SKM-1 treated with dmso at 0.1 percent for 144 hours (cell line): ENCODE measurements around the gene ABHD2.
"Not testable (repeated sequence)": the region's sequence is repeated elsewhere in the genome, so short reads cannot be mapped to it uniquely, and the experiment has no call there.

Experiments
- DNase-seq: peaks from one replicate; lab custom pipeline; 2025; ENCODE audit not compliant: unreplicated experiment; lab: John Stamatoyannopoulos, UW

Gene ABHD2

DNA sequence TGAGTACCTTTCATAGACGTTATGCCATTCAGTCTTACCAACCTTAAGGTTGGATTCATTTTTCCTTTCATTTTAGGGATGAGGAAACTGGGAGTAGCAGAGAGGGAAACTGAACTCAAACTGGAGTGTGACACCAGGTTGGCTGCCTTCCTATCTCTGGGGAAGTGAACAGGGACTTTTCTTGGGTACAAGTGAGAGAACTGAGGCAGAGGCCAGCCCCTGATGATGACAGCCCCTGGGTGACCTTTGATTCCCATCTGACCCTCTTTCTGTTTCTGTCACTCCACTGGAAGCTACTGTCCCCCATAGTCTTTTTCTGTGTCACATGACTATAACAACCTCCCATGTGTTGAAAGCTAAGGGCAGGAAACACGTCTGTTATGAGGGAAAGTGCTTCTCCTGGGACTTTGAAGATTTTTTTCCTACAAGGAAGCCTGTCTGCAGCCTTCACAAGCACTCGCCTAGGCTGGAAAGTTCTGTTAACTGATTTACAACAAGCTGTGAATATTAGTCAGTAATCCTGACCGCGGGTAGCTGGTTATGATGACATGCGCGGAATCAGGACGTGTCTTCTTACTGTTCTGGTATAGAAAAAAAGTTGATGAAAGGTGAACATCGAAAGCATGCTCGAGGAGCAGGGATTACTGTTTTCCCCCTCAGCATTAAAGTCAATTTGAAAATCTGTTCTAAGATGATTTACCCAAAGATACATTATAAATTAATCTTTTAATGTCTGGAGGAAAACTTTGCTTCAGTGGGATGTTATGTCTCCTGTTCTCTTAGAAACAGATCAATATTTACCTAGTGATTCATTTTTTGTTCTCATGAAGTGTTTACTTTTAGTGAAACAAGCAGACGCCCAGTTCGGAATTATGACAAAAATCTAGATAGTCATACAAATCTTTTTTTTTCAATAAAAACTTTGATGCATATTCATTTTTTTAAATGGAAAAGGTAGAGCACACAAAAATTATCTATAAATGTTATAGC is 31.5 kb downstream of the ABHD2 start:
- no peak for DNase-seq

DNA sequence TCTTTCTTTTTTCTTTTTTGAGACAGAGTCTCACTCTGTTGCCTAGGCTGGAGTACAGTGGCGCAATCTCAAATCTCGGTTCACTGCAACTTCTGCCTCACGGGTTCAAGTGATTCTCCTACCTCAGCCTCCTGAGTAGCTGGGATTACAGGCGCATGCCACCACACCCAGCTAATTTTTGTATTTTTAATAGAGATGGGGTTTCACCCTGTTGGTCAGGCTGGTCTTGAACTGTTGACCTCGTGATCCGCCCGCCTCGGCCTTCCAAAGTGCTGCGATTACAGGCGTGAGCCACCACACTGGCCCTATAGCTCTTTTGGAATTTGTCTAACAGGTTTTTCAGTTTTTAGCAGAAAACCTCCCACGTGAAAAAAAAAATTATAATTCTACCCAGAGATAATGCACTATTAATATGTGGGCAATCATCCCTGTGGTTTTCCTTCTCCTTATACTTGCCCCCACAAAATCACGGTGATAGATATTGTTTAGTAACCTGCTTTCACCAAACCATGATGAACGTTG is 32.3 kb downstream of the ABHD2 start:
- not testable (repeated sequence) for DNase-seq

DNA sequence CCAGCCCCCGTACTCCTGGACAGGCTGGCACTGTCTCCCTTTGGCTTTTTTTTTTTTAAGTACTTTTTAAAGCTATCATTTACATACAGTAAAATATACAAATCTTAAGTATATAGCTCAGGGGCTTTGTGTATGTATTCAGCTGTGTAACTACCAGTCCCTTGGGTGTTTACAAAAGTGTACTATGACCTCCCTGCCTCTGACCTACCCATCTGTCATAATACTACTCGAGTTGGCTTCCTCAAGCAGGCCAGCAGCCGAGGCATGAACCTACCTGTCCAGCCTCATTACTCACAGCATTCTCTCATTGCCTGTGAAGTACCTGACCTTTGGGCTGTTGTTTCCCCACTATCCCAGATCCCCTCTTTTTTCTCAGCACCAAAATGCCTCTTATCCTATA is 33.2 kb downstream of the ABHD2 start:
- no peak for DNase-seq

DNA sequence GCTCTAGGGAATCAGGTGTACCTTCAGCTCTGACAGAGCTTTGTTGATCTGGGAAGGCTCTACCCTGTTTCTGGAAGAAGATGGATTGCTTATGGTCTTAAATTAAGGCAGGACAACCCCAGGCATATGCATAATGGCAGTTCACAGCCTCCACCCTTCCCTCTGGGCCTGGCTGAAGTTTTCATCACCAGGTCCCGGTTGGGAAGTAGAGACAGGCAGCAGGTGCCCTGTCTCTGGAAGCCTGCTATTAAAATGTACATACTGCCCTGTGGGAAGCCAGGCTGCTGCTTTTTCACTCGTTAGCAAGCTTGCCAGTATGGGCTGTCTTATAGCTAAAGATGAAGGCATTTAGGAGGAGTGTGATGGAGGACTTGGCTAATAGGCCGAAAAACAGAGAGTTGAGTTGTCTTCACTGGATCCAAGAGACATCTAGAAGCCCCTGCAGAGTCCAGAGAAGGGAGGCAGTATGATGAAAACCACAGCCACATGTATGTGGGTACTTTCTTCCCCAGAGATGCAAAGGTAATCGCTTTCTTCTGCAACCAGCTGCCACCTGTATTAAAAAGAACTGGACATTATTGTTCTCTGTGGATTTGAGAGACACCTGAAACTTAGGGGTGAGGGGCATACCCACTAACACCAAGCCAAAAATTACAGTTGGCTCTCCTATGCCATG is 34.4 kb downstream of the ABHD2 start:
- no peak for DNase-seq

DNA sequence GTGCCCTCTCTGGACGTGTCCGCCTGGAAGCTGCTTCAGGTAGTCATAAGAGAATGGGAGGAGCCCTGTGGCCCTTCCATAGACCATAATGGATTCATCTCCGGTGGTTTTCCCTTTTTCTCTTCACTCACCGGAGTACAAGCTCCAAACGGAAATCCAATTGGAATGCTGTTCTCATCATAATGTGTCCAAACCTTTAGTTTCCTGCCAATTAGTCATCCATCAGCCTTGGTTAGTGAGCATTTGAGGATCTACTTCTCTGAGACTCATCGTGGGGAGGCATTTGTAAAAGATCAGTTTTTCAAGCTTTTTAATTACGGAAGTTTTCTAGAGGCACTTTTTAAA is 34.9 kb downstream of the ABHD2 start:
- DNase-seq, result no peak

DNA sequence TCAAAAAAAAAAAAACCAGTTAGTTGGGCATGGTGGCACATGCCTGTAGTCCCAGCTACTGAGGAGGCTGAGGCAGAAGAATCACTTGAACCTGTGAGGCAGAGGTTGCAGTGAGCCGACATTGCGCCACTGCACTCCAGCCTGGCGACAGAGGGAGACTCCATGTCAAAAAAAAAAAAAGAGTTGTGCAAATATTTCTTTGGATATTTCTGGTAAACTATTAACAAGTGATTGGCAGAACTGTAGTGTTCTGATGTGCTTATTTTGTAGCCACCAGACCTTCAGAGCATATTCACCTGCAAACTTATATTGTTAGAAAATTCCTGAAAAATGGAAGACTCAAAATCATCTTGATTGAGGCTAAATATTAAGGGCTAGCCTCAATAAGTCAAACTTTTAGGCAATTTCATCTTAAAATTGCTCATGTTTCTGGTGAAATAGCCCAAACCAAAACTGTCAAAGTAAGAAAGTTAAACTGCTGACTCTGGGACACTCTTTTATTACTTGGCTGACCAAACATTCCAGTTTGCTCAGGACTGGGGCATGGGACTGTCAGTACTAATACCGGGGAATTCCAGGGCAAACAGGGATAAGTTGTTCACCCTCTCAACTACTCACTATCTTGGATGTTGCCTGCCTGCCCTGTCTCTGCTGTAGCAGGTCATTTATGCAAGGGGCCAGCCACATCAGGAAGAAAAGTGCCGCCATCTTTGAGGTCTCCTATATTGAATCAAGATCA is 37.0 kb downstream of the ABHD2 start:
- no peak for DNase-seq

DNA sequence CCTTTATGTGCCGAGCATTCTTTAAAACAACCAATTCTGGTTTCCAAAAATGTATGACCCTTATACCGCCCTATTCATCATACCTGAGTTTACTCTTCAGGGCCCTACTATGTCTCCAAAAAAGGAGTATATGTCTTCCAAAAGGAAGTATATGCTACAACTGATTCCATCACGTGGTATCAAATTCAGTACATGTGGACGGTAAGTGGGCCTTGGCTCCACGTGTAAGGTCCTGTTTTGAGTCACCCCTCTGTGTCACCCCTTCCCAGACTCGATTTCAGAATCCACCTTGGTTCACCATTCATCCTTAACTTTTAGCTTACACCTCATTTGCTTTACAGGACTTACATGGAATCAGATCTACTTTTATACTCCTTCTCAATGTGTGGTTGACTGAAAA is 37.8 kb downstream of the ABHD2 start:
- no peak for DNase-seq

DNA sequence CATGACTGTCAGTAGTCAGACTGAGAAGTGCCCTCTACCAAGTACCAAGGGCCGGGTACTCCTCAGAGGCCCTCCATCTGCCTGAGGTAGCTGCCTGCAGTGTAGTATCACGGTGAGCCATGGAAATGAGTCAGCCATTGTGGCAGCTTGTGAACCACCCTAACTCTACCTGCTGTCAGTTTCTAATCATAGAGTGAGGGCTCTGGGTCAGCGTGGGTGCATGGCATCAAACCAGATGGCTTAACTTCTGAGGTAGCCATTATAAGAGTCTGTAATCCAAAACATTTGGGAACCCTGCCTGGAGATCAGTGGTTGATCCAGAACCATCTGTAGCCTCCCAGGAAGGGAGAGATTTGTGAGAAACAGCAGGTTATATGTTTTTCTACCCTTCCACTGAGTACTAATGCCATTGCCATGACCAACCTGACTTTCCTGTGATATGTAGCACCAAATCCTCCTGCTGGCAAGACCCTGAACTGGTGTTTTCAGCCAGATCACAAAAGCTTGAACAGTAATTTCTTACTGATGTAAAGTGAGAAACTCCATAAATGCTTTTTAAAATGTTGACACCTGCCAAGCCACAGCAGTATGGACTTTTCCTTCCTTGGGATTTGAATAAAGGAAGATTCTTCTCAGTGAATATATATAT is 38.9 kb downstream of the ABHD2 start:
- DNase-seq, result no peak

DNA sequence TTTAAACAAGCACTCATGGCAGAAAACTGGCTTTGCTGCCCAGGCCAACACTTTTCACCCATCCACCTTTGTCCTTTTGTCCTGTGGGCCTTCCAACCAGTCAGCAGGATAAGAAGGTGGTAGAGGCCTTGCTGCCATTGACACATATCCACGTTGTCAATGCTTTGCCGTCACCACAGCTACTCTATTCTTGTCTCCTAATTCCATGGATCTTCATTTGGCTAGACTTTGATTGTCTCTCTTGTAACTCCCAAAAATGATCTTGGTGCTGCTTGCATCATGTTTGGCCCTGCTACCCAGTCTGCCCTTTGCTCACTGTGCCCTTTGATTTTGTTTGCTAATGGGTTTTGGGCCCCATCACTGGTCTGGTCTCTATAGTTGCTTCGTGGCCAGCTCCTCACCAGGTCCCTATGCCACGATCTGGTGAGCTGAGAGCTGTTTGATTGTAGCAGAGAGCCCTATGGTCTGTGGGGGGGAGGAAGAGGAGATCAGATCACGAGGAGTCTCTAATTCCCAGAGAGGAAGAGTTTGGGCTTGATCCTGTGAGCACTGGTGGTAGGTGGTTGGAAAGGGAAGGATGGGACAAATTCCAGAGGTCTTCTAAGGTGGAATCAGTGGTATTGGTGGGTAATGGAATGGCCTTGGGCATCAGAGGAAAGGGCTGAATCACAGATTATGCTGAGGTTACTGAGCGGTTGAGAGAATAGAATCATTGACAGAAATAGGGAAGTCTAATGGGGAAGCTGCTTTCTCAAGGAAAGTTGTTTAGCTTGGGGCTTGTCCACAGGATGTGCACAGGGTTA is 40.3 kb downstream of the ABHD2 start:
- DNase-seq, result peak; percentile 81

DNA sequence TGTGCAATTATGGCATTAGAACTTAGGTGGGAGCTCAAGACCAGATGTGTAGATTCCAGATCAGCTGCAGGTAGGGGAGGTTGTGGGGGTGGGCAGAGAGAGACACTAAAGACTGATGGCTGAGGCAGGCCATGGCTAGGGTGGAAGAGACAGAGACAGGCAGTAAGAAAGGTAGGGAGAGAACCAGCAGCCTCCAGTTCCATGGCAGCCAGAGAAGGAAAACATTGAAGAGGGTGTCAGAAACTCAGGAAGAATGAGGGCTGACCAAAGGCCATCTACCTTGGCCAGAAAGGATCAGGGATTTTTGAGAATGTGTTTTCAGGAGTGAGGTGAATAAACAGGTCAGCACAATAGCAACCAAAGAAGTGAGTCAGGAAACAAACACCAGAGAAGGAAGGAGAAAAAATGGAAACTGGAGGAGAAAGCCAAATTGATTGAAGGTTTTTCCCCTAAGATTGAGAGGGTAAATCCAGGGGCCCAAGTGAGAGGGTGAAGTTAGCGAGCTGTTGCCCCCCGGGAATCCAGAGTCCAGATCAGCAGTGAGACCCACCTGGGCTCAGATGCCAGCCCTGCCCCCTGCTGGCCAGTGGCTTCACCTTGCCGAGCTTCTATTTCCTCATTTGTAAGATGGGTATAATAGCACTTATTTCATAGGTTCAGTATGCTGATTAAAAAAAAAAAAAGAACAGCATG is 41.0 kb downstream of the ABHD2 start:
- no peak for DNase-seq

DNA sequence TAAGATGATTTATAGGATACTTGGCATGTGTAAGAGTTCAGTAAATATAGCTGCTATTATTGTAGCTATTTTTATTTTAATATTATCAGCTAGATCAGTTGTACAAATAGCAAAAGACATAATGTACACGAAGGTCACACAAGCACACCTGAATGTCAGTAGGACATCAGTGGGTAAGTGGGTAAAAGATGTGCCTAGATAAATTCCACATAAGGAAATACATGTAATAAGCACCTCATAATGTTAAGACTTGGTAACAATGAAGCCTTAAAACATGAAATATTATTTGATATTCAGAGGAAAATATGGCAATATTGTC is 41.5 kb downstream of the ABHD2 start:
- DNase-seq, result no peak

DNA sequence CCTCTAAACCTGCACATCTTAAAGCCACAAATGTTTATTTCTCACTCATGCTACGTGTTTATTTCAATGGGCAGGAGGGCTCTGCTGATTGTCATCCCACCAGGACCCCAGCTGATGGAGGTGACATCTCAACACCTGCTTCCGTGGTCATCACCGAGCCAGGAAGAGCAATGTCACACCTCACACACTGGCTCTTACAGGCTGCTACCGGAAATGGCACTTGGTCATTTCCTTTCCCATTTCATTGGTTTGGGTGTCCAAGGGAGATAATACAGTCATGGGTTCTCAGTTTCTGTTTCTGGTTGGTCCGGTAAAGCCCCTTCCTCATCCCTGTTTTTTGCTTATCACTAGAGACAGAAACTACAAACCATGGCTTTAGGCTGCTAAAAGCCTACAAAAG is 41.9 kb downstream of the ABHD2 start:
- DNase-seq, result no peak

DNA sequence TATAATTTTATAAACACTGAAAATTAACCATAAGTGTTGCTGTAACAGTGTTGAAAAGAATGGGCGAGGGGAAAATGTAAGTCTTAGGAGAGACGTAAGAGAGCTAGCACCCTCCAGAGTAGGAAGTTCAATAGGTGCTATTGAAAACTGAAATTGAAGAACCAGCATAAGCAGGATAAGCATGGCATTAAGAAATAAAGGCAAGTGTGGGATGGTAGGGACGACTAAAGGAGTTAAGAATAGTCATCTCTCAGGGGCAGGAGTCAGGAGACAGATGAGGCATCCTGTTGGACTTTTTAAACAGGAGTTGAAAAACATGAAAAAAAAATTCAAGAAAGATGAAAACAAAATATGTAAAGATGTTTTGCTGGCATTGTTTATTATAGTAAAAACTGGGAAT is 43.5 kb downstream of the ABHD2 start:
- no peak for DNase-seq

DNA sequence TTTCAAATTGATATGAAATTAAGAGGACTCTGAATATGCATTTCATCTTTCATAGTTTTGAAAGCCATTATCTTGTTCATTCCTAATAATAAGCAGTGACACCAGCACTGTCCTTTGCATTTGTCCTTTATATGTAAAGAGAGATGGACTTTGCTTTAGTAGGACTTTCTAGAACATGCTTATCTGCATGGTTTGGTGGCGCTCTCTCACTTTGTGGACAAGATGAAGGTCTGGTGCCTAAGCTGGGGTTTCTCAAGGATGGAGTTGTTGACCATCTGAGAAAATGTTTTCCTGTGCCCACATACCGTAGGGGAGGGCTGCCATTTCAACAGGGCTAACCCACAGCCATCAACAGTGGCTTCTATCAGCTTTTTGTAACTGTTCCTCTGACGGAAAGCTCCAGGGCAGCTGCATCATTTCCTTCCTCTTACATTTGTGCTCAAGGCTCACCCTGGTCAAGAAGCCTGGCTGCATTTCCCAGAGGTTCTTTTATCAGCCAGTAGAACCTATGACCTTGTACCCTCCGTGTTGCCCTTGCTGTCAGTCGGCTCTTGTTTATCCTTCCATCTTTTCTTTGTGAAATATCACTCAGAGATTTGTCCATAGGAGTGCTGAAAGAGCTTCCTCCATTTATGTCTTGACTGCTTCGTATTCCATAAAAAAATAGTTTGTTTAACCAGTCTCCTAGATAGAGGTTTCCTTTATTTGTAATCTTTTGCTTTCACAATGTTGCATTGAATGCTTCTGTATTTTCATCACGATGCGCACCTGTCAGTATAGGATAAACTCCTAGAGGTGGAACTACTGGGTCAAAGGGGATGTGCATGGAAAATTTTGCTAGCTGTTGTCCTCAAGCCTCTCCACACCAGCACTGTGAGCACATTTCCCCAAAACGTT is 44.6 kb downstream of the ABHD2 start:
- peak; percentile 90 for DNase-seq

DNA sequence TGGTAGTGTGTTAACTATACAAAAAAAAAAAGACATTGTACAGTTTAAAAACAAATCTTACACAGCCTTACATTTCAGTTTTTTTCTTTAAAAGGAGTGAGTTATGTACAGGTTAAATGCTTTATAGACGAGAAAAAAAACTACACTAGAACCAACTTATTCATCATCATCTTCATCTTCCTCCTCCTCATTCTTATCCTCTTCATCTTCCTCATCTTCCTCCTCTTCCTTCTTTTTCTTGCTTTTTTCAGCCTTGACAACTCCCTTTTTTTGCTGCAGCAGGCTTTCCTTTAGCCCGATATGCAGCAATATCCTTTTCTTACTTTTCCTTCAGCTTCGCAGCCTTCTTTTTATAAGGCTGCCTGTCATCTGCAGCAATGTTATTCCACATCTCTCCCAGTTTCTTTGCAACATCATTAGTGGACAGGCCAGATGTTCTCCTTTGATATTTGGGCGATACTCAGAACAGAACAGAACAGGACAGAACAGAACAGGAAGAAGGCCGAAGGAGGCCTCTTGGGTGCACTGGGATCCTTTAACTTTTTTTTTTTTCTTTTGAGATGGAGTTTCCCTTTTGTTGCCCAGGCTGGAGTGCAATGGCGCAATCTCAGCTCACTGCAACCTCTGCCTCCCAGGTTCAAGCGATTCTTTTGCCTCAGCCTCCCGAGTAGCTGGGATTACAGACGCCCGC is 47.3 kb downstream of the ABHD2 start:
- DNase-seq, result not testable (repeated sequence)

DNA sequence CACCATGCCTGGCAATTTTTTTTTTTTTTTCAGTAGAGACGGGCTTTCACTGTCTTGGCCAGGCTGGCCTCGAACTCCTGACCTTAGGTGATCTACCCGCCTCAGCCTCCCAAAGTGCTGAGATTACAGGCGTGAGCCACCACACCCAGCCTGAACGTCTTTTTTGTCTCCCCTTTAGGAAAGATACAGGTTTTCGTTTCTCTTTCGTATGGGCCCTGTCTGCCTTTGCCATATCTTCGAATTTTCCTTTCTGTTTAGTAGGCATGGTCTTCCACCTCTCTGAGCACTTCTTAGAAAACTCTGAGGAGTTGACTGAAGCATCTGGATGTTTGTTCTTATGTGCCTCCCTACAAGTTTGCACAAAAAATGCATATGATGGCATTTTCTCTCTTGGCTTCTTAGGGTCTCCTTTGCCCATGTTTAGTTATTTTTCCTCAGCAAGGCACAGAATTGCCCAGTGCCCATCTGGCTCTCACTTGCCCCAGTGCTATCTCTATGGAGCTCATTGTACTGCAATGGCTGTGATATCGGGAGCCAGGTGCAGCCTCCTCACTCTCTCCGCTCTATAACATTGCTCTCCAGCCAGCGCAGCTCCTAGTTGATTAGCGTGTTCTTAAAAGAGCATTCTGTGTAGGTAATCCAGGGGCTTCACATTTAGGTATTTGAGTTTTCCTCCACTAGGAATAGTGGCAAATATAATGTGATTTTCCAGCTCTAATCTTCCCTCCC is 48.0 kb downstream of the ABHD2 start:
- no peak for DNase-seq
